ENCODE measurements around the gene FUT7. TPM values are rescaled to one million over a fixed set of nuclear protein-coding genes. Genes with fewer than 3 reads are reported as not detected.

The FUT7 gene
- total RNA-seq, 1 experiment from 2014 or later, result not detected

DNA sequence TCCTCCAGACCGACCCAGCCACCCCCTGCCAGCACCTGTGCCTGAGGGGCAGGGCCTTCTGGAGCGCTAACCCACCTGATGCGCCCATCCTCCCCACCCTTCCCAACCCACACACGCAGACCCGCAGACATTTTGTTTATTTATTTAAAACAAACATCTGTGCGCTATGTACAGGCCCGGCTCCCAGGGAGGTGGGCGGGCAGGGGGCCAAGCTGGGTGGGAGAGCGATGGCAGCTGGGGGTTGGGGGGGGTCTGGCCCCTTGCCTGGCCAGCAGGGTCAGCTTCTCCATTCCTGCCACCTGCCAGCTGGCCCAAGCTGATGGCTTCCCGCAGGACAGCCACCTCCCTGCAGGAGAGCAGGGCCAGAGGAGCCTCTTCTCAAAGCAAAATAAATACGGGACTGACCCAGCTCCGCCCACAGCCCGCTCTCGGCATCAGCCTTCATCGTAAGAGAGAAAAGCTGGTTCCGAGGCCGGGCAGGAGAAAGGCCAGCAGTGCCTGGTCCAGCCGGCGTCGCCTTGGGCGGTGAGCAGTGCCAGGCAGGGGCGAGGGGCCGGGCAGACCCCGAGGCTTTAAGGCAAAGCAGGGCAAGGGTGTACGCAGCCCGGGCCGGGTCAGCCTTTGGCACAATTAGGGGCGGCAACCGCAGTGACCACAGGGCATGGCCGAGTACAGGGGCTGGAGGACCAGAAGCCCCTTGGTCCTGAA is 24.6 kb downstream of the FUT7 start:
- Histone ChIP-seq H2BK12ac (ENCODE audit: insufficient read length, low read depth, low read length) (no peak overlapping the region), H2AFZ (ENCODE audit: low read length) (no peak overlapping the region), H2BK15ac (ENCODE audit: low read depth, low read length) (no peak overlapping the region), H3K9me3 (ENCODE audit: control insufficient read depth, low read depth, low read length) (no peaks in the 10 kb centered on the region), H3K9ac (ENCODE audit: extremely low read depth, insufficient read length, low read length) (no peak overlapping the region), H3K23me2 (ENCODE audit: insufficient read length, low read depth, low read length, poor library complexity, severe bottlenecking) (no peaks in the 10 kb centered on the region), H3K23ac (ENCODE audit: insufficient read length, low read depth, low read length) (no peak overlapping the region), H4K91ac (ENCODE audit: insufficient read length, low read depth, low read length) (no peak overlapping the region), H2BK120ac (ENCODE audit: low read depth, low read length, poor library complexity, severe bottlenecking) (no peak overlapping the region), H4K8ac (replicated peaks; ENCODE audit: insufficient read length, low read depth, low read length) (no peak overlapping the region), H2AK5ac (ENCODE audit: insufficient read length, low read length) (no peak overlapping the region), H3K18ac (ENCODE audit: insufficient read length, low read depth, low read length) (no peak overlapping the region), H3K27me3 (ENCODE audit: insufficient read depth, low read length) (no peaks in the 10 kb centered on the region), H3K27ac (ENCODE audit: insufficient read length, low read depth, low read length) (no peak overlapping the region), H2BK20ac (ENCODE audit: low read depth, low read length, poor library complexity, severe bottlenecking) (no peak overlapping the region), H3K14ac (ENCODE audit: insufficient read depth, low read length) (no peak overlapping the region), H3K56ac (ENCODE audit: insufficient read length, low read depth, low read length) (no peak overlapping the region), H3K4me1 (ENCODE audit: insufficient read depth, low read length) (no peaks in the 10 kb centered on the region), H3K79me1 (ENCODE audit: insufficient read depth, low read depth, low read length, poor library complexity, severe bottlenecking) (no peaks in the 10 kb centered on the region), H4K20me1 (ENCODE audit: control insufficient read depth, insufficient read depth, insufficient read length) (peaks cover 2% of the 10 kb centered on the region), H3T11ph (ENCODE audit: low read length) (no peak overlapping the region), H2BK5ac (ENCODE audit: insufficient read length, low read length) (no peak overlapping the region), H3K4me2 (ENCODE audit: insufficient read depth, insufficient read length, low read length) (no peak overlapping the region), H3K4ac (ENCODE audit: low read depth, low read length) (no peak overlapping the region), H3K79me2 (ENCODE audit: insufficient read depth, low read length) (no peaks in the 10 kb centered on the region), H4K5ac (ENCODE audit: insufficient read length, low read depth, low read length) (no peak overlapping the region)
- Mint-ChIP-seq H3K27me3 (ENCODE audit: low read depth) (peaks cover 8% of the 10 kb centered on the region), H3K9me3 (peaks cover 16 to 19% of the 10 kb centered on the region in 2 experiments), H3K4me1 (no peaks in the 10 kb centered on the region), H3K4me3 (no peak overlapping the region), H3K36me3 (ENCODE audit: insufficient read depth in 1 of 3, low read depth in 3 of 3) (peaks cover 5 to 6% (median 5%) of the 10 kb centered on the region in 3 experiments; a peak in 5 of 7 replicates), H3K27ac (no peak overlapping the region)
- no peak for DNase-seq
- TF ChIP-seq, protein P1, sequence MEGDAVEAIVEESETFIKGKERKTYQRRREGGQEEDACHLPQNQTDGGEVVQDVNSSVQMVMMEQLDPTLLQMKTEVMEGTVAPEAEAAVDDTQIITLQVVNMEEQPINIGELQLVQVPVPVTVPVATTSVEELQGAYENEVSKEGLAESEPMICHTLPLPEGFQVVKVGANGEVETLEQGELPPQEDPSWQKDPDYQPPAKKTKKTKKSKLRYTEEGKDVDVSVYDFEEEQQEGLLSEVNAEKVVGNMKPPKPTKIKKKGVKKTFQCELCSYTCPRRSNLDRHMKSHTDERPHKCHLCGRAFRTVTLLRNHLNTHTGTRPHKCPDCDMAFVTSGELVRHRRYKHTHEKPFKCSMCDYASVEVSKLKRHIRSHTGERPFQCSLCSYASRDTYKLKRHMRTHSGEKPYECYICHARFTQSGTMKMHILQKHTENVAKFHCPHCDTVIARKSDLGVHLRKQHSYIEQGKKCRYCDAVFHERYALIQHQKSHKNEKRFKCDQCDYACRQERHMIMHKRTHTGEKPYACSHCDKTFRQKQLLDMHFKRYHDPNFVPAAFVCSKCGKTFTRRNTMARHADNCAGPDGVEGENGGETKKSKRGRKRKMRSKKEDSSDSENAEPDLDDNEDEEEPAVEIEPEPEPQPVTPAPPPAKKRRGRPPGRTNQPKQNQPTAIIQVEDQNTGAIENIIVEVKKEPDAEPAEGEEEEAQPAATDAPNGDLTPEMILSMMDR (conservative IDR thresholded peaks at IDR 0.05), result no peak
- WGBS (ENCODE audit: extremely low coverage, insufficient read length, low lambda C conversion rate), result no CpG with 5 or more reads among the region's 30 CpGs

All from H9 (cell line).